Heart left ventricle (tissue), 16 donors: ENCODE measurements around the gene PKNOX2. TPM values are rescaled to one million over a fixed set of nuclear protein-coding genes. Genes with fewer than 3 reads are reported as not detected.

ENCODE experiments used
- ATAC-seq, 4 donors: fragments of 200-7000 bp; cut with Tn5 transposase; one replicate each; pipeline ENCODE4 v1.9.1; 2020 to 2022; ENCODE audit warnings: moderate library complexity in 4 of 4, mild to moderate bottlenecking in 3 of 4, moderate number of reproducible peaks in 1 of 4
- DNase-seq, 5 donors: peaks; one replicate each; pipeline ENCODE4 v3.0.0-alpha.2; 2020
- H3K27ac ChIP-seq, 12 donors: fragments of 200-600 bp; sonication (generic) in 4 of 12; one replicate each; pipeline versions ENCODE4 v1.5.0 to v1.8.0; 2016 to 2022; ENCODE audit warnings: mild to moderate bottlenecking in 2 of 12
- H3K27me3 ChIP-seq, 9 donors: fragments of 200-600 bp; sonication (generic) in 2 of 9; one replicate each; pipeline versions ENCODE4 v1.5.1 to v1.8.0; 2016 to 2022; ENCODE audit warnings: mild to moderate bottlenecking in 3 of 9
- H3K36me3 ChIP-seq, 9 donors: fragments of 200-600 bp; sonication (generic) in 2 of 9; one replicate each; pipeline versions ENCODE4 v1.5.0 to v1.8.0; 2018 to 2022; ENCODE audit warnings: mild to moderate bottlenecking in 2 of 9
- H3K4me1 ChIP-seq, 12 donors: fragments of 200-600 bp; sonication (generic) in 4 of 12; one replicate each; pipeline versions ENCODE4 v1.5.0 to v1.8.0; 2016 to 2022; ENCODE audit warnings: mild to moderate bottlenecking in 3 of 12
- H3K4me3 ChIP-seq, 12 donors: fragments of 200-600 bp; sonication (generic) in 4 of 12; one replicate each; pipeline versions ENCODE4 v1.5.0 to v1.8.0; 2017 to 2022; ENCODE audit warnings: mild to moderate bottlenecking in 9 of 12, moderate library complexity in 4 of 12
- H3K9me3 ChIP-seq, 12 donors: fragments of 200-600 bp; sonication (generic) in 4 of 12; one replicate each; pipeline versions ENCODE4 v1.5.0 to v1.8.0; 2016 to 2022; ENCODE audit warnings: mild to moderate bottlenecking in 1 of 12
- CTCF ChIP-seq, 12 donors: fragments of 200-600 bp; sonication (generic) in 4 of 12; IDR thresholded peaks; one replicate each; pipeline versions ENCODE4 v1.5.0 to v1.8.0; 2018 to 2022; ENCODE audit warnings: antibody characterized with exemption in 12 of 12, mild to moderate bottlenecking in 5 of 12
- POLR2A ChIP-seq, 2 donors: fragments of 450-650 bp; IDR thresholded peaks; one replicate each; pipeline ENCODE4 v1.6.1; 2017; ENCODE audit warnings: antibody characterized with exemption in 2 of 2, mild to moderate bottlenecking in 2 of 2, moderate library complexity in 2 of 2
- WGBS, 4 donors: extraction: QIAGEN DNeasy Blood & Tissue Kit in 2 of 4; methylation state at CpG; one replicate each; pipeline versions ENCODE4 v1.1.5 to v1.1.7; 2013 to 2018; 5-methylcytosine and 5-hydroxymethylcytosine counted together
- intact Hi-C, 10 donors: fragments of 100-400 bp; cut with DNase I; formaldehyde crosslinking; loops; one replicate each; pipeline versions ENCODE4 v1.11.1 to v1.14.2; 2022
- polyA plus RNA-seq, 2 donors: library from polyadenylated mRNA; stranded (reverse); fragments of 200-250 nt; gene quantifications; one replicate each; pipeline ENCODE4 v1.2.3, GENCODE V29; 2013
- total RNA-seq, 9 donors: library from RNA; depleted of rRNA in 2 of 9; stranded (reverse); fragments of >200 nt in 2 of 9; fragmentation: NEBNext Ultra II Directional in 3 of 9; extraction: Animal tissue kit (Norgen Biotek cat#: 25700) in 3 of 9; gene quantifications; one replicate each; pipeline versions ENCODE4 v1.1.0 to v1.2.4, GENCODE V29; 2016 to 2023
- donor health status: ischemic (EF 13 %, LVEDD 7.1; RV severe dilation, severe dysfunction).
- donor health status: healthy with polysubstance abuse.
- donor health status: DM: no; HTN: yes; CAD: no.
- donor health status: DM: no; HTN: no; CAD: no.
- donor health status: ischemic (EF 25% LVEDD 6.9; RV normal size, moderate dysfunction).
- donor health status: ischemic (EF 25% LVEDD 5.7; RV mildly dilated, moderate dysfunction).
- donor health status: healthy.
- donor health status: DM: yes; HTN: yes; CAD: no.
- donor health status: ischemic (EF 35%, LVEDD 5.7; RV mildly dilated, moderate dysfunction).
- donor health status: nonischemic (EF 11% LVEDD 7.7; RV severe dilation, severe dysfunction).
- donor health status: DM: yes; HTN: yes; CAD: no.
- donor health status: PGD.
- donor health status: ischemic (EF 29% LVEDD 5.4; RV normal size, mild dysfunction).
- donor health status: nonischemic (EF 23%, LVEDD 6.1; RV moderate dilation, normal function).

Gene PKNOX2
- total and polyA plus RNA-seq, 11 donors: 3.1 to 9.4 (median 4.5) TPM

DNA sequence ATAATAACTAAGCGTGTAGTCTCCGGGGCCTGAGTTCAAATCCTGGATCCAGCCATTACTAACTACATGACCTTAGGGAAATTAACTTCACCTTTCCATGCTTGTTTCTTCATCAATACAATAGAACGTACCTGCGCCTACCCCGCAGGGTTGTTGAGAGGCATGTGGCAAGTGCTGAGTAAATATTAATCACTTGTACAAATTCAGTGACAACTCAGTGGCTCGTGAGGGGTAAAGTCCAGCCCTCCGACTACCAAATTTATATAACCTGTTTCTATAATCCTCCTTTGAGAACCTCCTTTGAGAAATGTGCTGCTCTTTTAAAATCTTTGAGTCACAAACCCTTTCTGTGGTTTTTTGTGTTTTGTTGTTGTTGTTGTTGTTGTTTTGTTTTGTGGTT lies 281.7 kb downstream of the PKNOX2 start:
- H3K27me3 ChIP-seq: no peaks in the 10 kb centered on the region
- no peak overlapping the region for H3K4me3 ChIP-seq
- H3K27ac ChIP-seq: no peak overlapping the region
- 96 to 97% (median 97%) methylated on average over 7 of the region's 7 CpGs for WGBS, 4 donors
- H3K4me1 ChIP-seq: peaks cover 0 to 24% (median 3%) of the 10 kb centered on the region in 12 donors
- intact Hi-C loops: no loop called here
- no peak for DNase-seq
- TF ChIP-seq POLR2A (IDR thresholded peaks at IDR 0.05): no peak
- no peak for TF ChIP-seq CTCF (IDR thresholded peaks at IDR 0.05)
- H3K36me3 ChIP-seq: peaks cover 0 to 41% (median 5%) of the 10 kb centered on the region in 9 donors
- H3K9me3 ChIP-seq: no peaks in the 10 kb centered on the region
- no peak for ATAC-seq

DNA sequence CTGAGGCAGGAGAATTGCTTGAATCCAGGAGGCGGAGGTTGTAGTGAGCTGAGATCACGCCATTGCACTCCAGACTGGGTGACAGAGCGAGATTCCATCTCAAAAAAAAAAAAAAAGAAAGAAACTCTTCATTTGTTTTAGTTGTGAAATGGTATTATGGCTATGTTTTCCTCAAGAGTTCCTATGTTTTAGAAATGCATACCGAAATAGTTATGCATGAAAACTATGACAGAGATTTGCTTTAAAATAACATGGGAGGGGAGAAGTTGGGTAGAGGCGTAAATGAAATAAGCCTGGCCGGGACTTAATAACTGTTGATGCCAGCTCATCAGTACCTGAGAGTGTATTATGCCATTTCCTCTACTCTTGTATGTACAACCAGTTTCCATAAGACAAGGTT lies 283.2 kb downstream of the PKNOX2 start:
- 88 to 96% (median 91%) methylated on average over 6 of the region's 6 CpGs for WGBS, 4 donors
- Histone ChIP-seq H3K27me3 (no peaks in the 10 kb centered on the region), H3K4me3 (no peak overlapping the region), H3K27ac (no peak overlapping the region), H3K4me1 (peaks cover 4 to 38% (median 16%) of the 10 kb centered on the region in 12 donors), H3K9me3 (no peaks in the 10 kb centered on the region), H3K36me3 (peaks cover 0 to 41% (median 5%) of the 10 kb centered on the region in 9 donors)
- DNase-seq (no peak), ATAC-seq (no peak)
- TF ChIP-seq CTCF (IDR thresholded peaks at IDR 0.05): no peak
- no peak for TF ChIP-seq POLR2A (IDR thresholded peaks at IDR 0.05)
- intact Hi-C loops: no loop called here

DNA sequence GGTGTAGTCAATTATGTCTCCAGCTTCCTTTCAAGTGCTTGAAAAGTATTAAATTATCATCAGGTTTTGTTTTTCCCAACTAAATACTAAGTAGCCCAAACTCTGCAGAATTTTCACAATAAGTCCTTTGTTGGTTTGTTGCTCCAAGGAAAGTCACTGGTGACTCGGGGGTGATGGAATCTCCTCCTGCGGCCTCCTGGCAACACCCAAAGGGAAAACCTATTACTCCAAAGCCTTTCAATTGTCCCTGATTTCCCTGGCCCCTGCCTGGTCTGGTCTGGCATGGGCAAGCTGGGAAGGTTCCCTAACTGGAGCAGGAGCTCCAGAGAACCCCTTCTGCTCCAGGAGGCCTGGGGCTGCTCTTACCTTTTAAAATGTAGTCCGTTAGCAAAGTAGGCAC lies 283.6 kb downstream of the PKNOX2 start:
- intact Hi-C loops: no loop called here
- no peaks in the 10 kb centered on the region for H3K9me3 ChIP-seq
- H3K4me3 ChIP-seq: no peak overlapping the region
- H3K4me1 ChIP-seq: peaks cover 4 to 38% (median 16%) of the 10 kb centered on the region in 12 donors
- ATAC-seq: no peak
- no peak for DNase-seq
- WGBS, 4 donors: 71 to 86% (median 76%) methylated on average over 3 of the region's 3 CpGs
- H3K27me3 ChIP-seq: no peaks in the 10 kb centered on the region
- H3K27ac ChIP-seq: no peak overlapping the region
- TF ChIP-seq CTCF (IDR thresholded peaks at IDR 0.05) (no peak), POLR2A (IDR thresholded peaks at IDR 0.05) (no peak)
- peaks cover 0 to 41% (median 5%) of the 10 kb centered on the region in 9 donors for H3K36me3 ChIP-seq

GRCh38 chr11:125449565-125449964 lies 285.0 kb downstream of the PKNOX2 start:
- peaks cover 4 to 24% (median 16%) of the 10 kb centered on the region in 12 donors for H3K4me1 ChIP-seq
- peaks cover 0 to 39% (median 5%) of the 10 kb centered on the region in 9 donors for H3K36me3 ChIP-seq
- TF ChIP-seq CTCF (IDR thresholded peaks at IDR 0.05): no peak
- no peak for TF ChIP-seq POLR2A (IDR thresholded peaks at IDR 0.05)
- H3K27ac ChIP-seq: no peak overlapping the region
- ATAC-seq (no peak), DNase-seq (no peak)
- no peaks in the 10 kb centered on the region for H3K9me3 ChIP-seq
- WGBS, 4 donors: 77 to 93% (median 86%) methylated on average over 2 of the region's 2 CpGs
- no peak overlapping the region for H3K4me3 ChIP-seq
- intact Hi-C loops: no loop called here
- H3K27me3 ChIP-seq: no peaks in the 10 kb centered on the region
